A673 (cell line): ENCODE measurements around the gene SLX4IP. TPM values are rescaled to one million over a fixed set of nuclear protein-coding genes. Genes with fewer than 3 reads are reported as not detected.

Source experiments
- BruUV-seq: library from RNA; stranded (reverse); fragments of 400-500 nt; replicated peaks from 2 replicates; lab custom pipeline; 2021; lab: Mats Ljungman, UMichigan
- CTCF ChIA-PET: fragments of 300-600 bp; sonication (Branson Sonifier 250); formaldehyde crosslinking; loops from one replicate; lab custom pipeline; 2022; ENCODE audit warnings: antibody characterized with exemption; lab: Charles Lee
- POLR2A ChIA-PET: fragments of 300-600 bp; sonication (Branson Sonifier 250); formaldehyde crosslinking; loops from one replicate; lab custom pipeline; 2022; ENCODE audit warnings: antibody characterized with exemption; ENCODE audit not compliant: low non-redundant PET; lab: Charles Lee
- DNase-seq: peaks from one replicate; pipeline ENCODE4 v3.0.0-alpha.2; 2015; ENCODE audit warnings: low spot score
- H3K27ac ChIP-seq: fragments of 200-600 bp; sonication (generic); 2 replicates; pipeline ENCODE4 v1.5.1; 2016; ENCODE audit warnings: mixed run types, low read depth, mild to moderate bottlenecking, mixed read lengths, antibody characterized with exemption, low read length; ENCODE audit not compliant: poor library complexity, severe bottlenecking
- H3K27me3 ChIP-seq: fragments of 200-600 bp; sonication (generic); replicated peaks from 2 replicates; pipeline ENCODE4 v1.6.1; 2017; ENCODE audit warnings: mixed run types, low read depth, mild to moderate bottlenecking, mixed read lengths, antibody characterized with exemption, low read length; ENCODE audit not compliant: insufficient read depth, poor library complexity
- H3K36me3 ChIP-seq: fragments of 200-600 bp; sonication (generic); 2 replicates; pipeline ENCODE4 v1.6.1; 2016; ENCODE audit warnings: mixed run types, mild to moderate bottlenecking, mixed read lengths, antibody characterized with exemption, low read length; ENCODE audit not compliant: insufficient read depth, poor library complexity, severe bottlenecking
- H3K4me1 ChIP-seq: fragments of 200-600 bp; sonication (generic); 2 replicates; pipeline ENCODE4 v1.6.1; 2017; ENCODE audit warnings: mixed run types, mild to moderate bottlenecking, mixed read lengths, antibody characterized with exemption, low read length; ENCODE audit not compliant: insufficient read depth, poor library complexity, severe bottlenecking
- H3K4me3 ChIP-seq: fragments of 200-600 bp; sonication (generic); 2 replicates; pipeline ENCODE4 v1.5.1; 2016; ENCODE audit warnings: low read depth, mixed run types, mild to moderate bottlenecking, mixed read lengths, low read length; ENCODE audit not compliant: poor library complexity, severe bottlenecking
- H3K9me3 ChIP-seq: fragments of 200-600 bp; sonication (generic); 2 replicates; pipeline ENCODE4 v1.6.1; 2016; ENCODE audit warnings: mixed run types, low read depth, mild to moderate bottlenecking, mixed read lengths, antibody characterized with exemption, low read length; ENCODE audit not compliant: poor library complexity, severe bottlenecking
- CTCF ChIP-seq: fragments of 300-800, 200-600 bp; sonication (generic); conservative IDR thresholded peaks from 2 replicates; pipeline ENCODE4 v1.5.1; 2017; ENCODE audit warnings: low read depth, mild to moderate bottlenecking, antibody characterized with exemption, low read length, moderate library complexity, mixed read lengths
- EZH2 ChIP-seq: fragments of 200-600 bp; sonication (generic); IDR thresholded peaks from 2 replicates; pipeline ENCODE4 v1.6.1; 2017; ENCODE audit warnings: borderline replicate concordance, low read depth, mild to moderate bottlenecking, mixed read lengths, antibody characterized with exemption, low read length; ENCODE audit not compliant: poor library complexity, severe bottlenecking
- intact Hi-C: fragments of 100-400 bp; cut with micrococcal nuclease; formaldehyde crosslinking; loops from one replicate; pipeline ENCODE4 v1.10.0; 2022; ENCODE audit not compliant: unreplicated experiment
- total RNA-seq: library from RNA; stranded (reverse); gene quantifications from 2 replicates; pipeline ENCODE4 v1.2.3, GENCODE V29; 2021

SLX4IP gene
- total RNA-seq, 1 experiment from 2014 or later: 9.8 TPM

DNA sequence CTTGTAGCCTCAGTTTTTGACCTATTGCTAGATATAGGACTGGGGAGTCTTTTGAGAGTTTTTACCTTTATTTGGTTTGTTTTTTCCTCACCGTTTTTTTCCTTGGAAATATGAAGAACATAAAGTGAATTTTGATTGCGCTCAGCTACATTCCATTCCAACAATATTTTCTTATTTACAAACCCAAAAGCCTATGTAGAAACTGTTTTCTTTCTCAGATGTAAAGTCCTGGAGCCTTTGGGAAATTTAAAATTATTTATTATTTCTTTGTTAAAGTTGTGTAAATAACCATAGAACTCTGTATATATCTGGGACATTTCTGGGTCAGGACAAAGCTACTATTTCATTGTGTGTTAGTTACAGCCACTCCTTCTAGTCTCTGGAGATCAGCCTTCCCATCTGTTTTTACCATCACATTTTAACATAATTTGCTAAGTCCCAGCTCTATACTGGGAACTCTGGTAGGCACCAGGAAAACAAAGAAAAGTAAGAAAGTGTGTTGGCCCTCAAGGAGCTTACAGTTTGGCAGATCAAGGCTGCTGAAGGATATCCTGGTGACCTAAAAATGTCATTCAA lies 169.8 kb downstream of the SLX4IP start:
- Histone ChIP-seq H3K27ac (no peak overlapping the region), H3K9me3 (no peaks in the 10 kb centered on the region), H3K36me3 (no peaks in the 10 kb centered on the region), H3K4me1 (peaks cover 6% of the 10 kb centered on the region), H3K27me3 (no peaks in the 10 kb centered on the region), H3K4me3 (no peak overlapping the region)
- intact Hi-C loops: no loop called here
- BruUV-seq: no TSS peak
- POLR2A ChIA-PET: no interaction called here
- TF ChIP-seq CTCF: no peak
- TF ChIP-seq EZH2: no peak
- no peak for DNase-seq
- CTCF ChIA-PET: no interaction called here

DNA sequence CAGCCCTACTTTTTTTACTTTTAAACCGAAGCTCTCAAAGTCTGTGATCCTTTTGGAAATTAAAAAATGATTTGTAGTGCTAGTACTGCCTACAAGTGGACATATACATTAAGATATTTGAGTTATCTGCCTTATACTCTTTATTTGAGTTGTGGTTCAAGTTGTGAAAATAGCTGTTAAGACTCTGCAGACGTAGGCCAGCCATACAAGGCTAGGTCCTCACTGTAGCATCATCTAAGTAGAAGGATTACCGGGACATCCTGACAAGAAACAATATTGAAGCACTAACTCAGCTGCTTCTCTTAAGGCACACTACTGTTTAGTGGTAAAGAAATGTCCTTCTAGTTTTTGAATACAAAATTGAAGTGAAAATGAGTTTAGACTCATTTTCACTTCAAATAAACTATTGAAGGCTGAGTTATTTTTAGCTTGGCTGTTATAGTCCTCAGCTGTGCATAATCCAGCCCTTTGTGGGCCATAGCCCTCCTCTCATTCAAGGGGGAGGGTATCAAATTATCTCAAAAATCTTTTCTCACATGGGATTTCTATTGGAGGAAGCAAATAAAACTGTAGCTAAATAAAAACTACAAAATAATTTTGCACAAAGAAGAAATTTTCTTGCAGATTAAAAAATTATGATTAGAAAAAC lies 170.6 kb downstream of the SLX4IP start:
- no peaks in the 10 kb centered on the region for H3K27me3 ChIP-seq
- no peak overlapping the region for H3K27ac ChIP-seq
- intact Hi-C loops: no loop called here
- no peaks in the 10 kb centered on the region for H3K36me3 ChIP-seq
- DNase-seq: no peak
- TF ChIP-seq CTCF (no peak), EZH2 (no peak)
- peaks cover 6% of the 10 kb centered on the region for H3K4me1 ChIP-seq
- no TSS peak for BruUV-seq
- no peaks in the 10 kb centered on the region for H3K9me3 ChIP-seq
- ChIA-PET POLR2A (no interaction called here), CTCF (no interaction called here)
- H3K4me3 ChIP-seq: no peak overlapping the region

DNA sequence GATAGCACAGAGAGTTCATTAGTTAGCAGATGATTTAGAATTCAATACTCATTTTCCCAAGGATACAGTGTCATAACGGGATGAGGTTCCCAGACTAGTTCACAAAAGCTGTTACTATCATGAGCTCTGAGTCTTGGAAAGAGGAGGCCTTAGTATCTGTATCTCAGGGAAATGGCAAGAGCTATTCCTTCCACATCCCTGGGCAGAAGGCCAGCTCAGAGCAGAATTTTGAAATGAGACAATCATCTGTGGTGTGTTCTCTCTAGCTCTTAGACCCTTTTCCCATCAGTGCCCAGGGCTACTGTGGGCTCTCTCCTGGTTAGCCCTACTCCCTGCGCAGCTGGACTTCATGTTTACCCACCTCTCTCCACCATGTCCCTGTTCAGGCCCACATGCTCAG lies 174.2 kb downstream of the SLX4IP start:
- intact Hi-C loops: no loop called here
- Histone ChIP-seq H3K4me3 (no peak overlapping the region), H3K4me1 (peaks cover 6% of the 10 kb centered on the region), H3K27me3 (no peaks in the 10 kb centered on the region), H3K27ac (no peak overlapping the region), H3K36me3 (no peaks in the 10 kb centered on the region), H3K9me3 (no peaks in the 10 kb centered on the region)
- no TSS peak for BruUV-seq
- TF ChIP-seq EZH2: no peak
- TF ChIP-seq CTCF: no peak
- POLR2A ChIA-PET: no interaction called here
- no peak for DNase-seq
- CTCF ChIA-PET: no interaction called here
